GM21737 (cell line): Measurements from ENCODE around the gene FAHD2A.
"Not testable (repeated sequence)": the region's sequence is repeated elsewhere in the genome, so short reads cannot be mapped to it uniquely, and the experiment has no call there.

Experiments used
- ATAC-seq: cut with Tn5 transposase; IDR thresholded peaks from one replicate; pipeline ENCODE4 v1.9.1; 2021; ENCODE audit warnings: mild to moderate bottlenecking, moderate library complexity; ENCODE audit not compliant: unreplicated experiment

The FAHD2A gene

DNA sequence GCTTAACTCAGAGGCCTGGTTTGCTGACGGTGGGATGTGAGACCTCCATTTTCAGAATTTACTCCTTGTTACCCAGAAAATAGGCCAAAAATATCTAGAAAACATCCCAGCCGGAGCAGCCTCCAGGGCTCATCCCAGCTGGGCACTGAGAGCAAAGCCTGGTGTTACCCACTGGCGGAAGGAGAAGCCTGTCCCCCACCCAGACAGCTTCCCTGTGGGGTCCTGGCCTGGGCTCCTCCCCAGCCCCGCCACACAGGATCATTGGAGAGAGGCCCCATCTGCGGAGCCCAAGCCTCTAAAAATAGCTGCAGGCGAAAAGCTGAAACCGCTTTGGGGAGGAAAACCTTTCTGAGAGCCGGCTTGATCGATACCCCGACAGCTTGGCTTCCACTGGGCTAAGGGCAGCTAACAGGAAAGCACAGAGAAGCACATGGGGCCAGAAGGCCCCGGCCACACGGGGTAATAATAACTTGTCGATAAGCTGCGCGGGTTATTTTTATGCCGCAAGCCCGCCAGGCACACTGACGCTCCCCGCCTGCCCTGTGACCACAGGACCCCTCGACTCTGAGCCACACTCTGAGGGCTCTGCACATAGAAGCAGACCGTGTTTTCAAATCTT lies 26.9 kb upstream of the FAHD2A start:
- ATAC-seq: no peak

DNA sequence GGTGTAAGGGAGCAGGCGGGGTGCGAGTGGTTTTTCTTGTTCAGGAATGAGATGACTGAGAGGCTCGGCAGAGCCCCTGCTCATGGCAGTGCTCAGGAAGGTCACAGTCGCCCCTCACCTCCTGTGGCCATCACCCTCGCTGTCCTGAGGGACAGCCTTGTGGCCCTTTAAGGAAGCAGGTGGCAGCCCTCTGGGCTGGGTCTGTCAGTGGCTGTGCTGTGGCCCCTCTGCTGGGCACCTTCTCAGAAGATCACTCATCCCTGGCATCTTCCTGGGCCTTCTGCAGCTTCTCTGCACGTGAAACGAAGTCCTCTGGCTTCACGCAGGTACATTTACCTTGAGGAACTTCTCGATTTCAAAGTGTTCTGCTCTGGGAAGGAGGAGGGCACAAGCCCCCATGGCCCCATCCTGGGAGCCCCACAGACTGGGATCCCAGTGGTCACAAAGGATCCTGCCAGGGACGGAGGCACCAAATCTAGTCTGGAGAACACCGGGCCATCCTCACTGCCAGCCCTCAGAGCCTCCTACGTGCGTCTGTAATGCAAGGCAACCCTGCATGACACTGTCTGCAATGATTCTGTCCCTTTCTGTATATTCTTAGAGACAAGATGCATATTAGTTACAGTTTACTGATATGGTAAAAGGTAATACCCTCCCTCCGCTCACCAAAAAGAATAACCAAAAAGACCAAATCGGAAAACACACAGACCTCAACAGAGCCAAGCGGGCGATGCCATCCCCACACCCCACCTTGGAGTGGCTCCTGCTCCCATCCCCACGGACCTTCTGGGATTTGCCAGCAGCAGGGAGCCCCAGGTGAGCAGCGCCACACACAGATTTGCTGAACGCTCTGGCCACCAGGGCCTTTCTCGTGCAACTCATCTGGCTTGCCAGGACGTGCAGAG lies 25.9 kb upstream of the FAHD2A start:
- ATAC-seq: no peak

DNA sequence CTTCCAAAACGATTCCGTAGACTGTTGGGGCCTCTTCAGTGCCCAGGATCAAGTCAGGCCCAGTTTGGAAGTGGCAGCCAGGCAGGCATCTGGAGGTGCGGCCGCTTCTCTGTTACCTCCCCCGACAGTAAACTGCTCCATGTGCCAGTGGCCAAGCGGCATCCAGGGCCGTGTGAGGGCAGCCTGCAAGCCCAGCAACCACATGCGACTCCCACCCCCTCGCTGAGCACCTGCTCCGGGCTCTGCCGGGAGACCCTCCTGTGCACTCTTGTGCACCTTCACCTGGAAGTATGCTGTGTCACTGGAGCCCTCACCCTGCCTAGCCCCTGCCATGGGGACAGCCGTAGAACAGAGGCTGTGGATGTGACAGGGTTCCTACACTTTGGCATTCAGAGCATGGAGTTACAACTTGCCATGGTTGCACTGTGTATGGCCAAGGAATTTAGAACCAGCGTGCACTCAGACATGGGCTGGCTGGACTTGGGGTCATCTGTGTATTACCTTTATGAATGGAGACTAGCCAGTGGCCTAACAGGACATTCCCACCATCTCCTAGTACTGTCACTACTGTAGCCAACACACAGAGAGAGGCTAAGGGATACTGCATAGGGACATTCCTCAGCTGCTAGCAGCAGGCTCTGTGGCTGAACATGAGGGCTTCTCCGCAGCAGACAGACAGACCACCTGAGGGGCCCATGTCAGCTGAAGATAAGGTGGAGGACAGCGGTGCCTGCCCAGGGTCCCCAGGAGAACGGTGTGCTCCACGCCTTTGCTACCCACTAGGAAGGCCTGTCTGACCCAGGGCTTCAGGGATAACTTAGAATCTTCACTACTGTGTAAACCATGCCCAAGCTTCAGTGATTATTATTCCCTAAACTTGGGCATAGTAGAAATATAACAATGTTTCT lies 25.0 kb upstream of the FAHD2A start:
- ATAC-seq: no peak

DNA sequence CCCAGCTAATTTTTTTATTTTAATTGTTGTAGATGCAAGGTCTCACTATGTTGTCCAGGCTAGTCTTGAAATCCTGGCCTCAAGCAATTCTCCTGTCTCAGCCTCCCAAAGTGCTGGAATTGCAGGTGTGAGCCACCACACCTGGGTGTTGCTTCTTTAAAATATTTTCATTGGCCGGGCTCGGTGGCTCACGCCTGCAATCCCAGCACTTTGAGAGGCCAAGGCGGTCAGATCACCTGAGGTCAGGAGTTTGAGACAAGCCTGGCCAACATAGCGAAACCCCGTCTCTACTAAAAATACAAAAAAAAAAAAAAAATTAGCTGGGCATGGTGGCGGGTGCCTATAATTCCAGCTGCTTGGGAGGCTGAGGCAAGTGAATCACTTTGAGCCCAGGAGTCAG lies 24.2 kb upstream of the FAHD2A start:
- ATAC-seq: not testable (repeated sequence)

DNA sequence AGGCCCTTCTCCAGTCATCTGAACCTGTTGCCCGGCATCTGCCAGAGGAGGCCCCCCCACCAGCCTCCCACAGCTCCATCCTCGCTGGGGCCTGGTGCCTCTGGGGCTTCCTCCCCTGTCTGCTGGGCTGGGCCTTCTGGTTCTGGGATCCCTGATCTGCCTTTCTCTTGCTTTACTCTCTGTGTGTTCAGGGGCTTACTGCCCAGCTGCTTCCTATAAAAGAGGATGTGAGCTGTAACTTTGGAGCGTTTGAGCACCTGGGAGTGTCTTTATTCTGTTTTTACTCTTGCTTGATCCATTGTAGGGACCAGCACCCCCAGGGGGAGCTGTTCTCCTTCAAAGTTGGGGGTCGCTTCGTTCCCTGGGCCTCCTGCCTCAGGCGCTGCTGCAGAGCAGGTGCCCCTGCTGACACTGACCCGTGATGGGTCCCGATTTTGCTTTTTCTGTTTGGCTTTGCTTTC lies 23.1 kb upstream of the FAHD2A start:
- ATAC-seq: no peak

DNA sequence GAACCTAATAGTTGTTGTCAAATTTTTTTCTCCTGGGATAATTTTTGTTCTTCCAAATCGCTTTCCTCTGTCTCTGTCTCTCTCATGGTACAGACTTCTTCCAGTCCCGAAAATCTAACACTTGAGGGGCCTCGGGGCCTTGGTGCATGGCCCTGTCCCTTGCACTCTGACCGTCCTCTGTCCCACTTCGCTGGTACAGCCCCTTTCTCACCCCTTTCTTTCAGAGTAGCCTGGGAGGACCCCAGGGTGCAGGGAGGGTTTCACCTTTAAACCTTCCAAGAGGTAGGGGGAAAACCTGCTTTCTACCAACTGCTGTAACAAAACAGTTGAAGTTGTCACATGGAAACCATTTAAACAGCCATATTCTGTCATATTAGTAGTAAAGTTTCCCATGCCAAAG lies 22.2 kb upstream of the FAHD2A start:
- no peak for ATAC-seq

DNA sequence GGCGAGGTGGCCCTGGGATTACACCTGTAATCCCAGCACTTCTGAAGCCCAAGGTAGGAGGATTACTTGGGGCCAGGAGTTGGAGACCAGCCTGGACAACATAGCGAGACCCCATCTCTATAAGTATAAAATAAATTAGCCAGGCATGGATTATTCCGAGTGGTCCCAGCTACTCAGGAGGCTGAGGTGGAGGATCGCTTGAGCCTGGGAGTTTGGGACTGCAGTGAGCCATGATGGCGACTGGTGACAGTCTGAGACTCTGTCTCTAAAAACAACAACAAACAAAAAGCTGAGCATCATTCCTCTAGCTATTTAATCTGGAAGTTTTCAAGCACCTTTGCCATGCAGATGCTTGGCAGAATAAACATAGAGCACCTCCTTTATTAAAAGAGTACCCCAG lies 21.8 kb upstream of the FAHD2A start:
- ATAC-seq: no peak

DNA sequence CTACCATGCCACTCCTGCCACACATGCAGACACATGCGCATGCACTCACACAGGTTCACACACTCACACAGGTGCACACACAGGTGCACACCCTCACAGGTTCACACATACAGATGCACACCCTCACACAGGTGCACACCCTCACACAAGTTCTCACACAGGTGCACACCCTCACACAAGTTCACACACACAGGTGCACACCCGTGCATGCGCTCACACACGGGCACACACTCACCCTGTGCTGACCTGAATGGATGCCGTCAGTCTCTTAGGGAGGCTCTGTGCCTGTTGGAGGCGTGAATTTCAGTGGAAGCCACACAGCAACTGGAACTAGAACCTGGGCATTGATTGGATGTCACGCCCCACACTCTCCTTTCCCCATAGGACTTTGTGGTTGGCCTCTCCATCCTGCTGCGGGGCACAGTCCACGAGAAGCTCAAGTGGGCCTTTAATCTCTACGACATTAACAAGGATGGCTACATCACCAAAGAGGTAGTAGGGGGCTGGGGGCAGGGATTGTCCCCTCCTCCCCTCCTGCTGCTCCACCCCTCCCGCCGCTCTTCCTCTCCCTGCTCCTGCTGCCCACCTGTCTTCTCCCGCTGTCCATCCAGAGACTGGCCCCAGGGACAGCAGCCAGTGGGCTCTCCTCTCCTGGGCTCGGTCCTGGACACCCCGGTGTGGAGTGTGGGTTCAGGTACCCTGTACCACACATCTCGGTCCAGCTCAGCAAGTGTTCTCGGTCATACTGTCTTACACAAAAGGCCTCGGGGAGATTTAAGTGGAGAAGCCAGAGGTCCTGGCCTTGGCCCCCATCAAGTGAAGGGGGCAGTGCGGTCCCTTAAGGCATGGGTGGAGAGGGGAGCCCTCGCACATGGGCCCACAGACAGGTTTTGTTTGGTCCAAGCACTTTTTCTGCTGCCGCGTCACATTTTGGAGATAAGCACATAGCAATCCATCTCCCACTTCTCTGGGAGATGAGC lies 21.0 kb upstream of the FAHD2A start:
- ATAC-seq: no peak

DNA sequence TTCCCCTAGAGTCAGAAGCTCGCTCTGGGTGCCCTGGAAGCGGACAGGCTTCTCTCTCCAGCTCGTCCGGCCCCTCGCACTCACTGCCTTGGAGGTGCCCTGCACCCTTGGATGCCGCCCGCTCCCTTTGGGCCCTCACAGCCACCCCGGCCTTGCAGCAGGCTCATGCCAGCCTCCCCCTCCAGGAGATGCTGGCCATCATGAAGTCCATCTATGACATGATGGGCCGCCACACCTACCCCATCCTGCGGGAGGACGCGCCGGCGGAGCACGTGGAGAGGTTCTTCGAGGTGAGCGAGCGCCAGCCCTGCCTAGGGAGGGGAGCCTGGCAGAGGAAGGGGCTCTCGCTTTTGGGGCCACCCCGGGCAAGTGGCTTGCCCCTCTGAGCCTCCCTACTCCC lies 20.3 kb upstream of the FAHD2A start:
- no peak for ATAC-seq

DNA sequence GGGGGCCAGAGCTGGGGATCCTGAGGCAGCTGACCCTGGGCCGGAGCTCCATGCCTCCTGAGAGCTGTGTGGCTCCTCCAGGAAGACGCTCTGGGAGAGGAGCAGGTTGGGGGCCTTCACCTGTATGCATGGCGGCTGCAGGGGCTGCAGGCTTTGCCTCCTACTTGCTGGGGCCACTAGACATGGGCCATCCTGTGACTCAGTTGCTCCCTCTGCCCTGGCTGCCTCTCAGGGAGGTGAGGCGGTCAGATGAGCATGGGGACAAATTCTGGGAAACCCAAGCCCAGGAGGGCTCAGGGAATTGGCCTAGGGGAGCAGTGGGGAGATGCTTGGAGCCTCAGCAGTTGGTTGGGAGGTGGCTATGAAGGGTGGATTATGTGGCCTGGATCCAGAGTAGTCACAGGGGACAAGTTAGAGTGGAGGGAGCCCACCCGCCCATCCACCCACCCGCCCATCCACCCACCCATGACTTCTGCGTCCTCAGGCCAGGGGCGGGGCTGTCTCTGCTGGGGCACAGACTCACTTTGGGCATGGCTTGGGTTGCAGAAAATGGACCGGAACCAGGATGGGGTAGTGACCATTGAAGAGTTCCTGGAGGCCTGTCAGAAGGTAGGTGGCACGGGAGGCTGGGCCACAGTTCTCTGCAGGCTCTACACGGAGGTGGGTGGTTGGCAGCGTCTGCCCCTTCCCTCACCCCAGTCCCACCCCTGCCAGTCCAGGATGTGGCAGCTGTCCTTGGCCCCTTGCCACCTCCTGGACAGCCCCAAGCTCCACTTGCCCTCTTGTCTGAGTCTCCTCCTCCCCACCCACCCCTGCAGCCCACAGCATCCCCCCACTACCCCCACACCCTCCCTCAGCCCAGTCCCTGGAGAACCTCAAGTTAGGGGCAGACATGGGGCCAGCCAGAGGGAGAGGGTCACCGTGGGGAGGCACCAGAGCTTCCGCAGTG lies 19.5 kb upstream of the FAHD2A start:
- no peak for ATAC-seq

DNA sequence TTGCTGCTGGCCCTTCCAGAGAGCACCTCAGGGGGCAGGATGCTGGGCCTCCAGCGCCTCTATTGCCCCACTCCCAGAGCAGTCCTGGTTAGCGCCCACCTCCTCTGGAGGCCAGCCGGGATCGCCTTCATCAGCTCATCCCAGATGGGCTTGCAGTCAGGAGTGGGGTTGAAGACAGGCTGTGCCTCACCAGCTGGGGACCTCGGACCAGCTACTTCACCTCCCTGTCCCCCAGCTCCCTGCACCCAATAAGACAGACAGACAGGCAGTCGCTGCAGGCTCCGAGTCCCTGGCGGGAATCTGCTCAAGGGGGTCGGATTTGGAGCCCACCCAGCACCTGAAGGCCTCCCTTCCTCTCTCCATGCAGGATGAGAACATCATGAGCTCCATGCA lies 18.9 kb upstream of the FAHD2A start:
- no peak for ATAC-seq

DNA sequence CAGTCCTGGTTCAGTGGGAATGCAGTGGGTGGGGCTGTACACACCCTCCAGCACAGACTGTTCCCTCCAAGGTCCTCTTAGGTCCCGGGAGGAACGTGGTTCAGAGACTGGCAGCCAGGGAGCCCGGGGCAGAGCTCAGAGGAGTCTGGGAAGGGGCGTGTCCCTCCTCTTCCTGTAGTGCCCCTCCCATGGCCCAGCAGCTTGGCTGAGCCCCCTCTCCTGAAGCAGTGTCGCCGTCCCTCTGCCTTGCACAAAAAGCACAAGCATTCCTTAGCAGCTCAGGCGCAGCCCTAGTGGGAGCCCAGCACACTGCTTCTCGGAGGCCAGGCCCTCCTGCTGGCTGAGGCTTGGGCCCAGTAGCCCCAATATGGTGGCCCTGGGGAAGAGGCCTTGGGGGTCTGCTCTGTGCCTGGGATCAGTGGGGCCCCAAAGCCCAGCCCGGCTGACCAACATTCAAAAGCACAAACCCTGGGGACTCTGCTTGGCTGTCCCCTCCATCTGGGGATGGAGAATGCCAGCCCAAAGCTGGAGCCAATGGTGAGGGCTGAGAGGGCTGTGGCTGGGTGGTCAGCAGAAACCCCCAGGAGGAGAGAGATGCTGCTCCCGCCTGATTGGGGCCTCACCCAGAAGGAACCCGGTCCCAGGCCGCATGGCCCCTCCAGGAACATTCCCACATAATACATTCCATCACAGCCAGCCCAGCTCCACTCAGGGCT lies 17.5 kb upstream of the FAHD2A start:
- no peak for ATAC-seq

DNA sequence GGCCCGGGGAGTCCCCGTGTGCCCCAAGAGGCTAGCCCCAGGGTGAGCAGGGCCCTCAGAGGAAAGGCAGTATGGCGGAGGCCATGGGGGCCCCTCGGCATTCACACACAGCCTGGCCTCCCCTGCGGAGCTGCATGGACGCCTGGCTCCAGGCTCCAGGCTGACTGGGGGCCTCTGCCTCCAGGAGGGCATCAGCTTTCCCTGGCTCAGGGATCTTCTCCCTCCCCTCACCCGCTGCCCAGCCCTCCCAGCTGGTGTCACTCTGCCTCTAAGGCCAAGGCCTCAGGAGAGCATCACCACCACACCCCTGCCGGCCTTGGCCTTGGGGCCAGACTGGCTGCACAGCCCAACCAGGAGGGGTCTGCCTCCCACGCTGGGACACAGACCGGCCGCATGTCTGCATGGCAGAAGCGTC lies 16.9 kb upstream of the FAHD2A start:
- no peak for ATAC-seq

DNA sequence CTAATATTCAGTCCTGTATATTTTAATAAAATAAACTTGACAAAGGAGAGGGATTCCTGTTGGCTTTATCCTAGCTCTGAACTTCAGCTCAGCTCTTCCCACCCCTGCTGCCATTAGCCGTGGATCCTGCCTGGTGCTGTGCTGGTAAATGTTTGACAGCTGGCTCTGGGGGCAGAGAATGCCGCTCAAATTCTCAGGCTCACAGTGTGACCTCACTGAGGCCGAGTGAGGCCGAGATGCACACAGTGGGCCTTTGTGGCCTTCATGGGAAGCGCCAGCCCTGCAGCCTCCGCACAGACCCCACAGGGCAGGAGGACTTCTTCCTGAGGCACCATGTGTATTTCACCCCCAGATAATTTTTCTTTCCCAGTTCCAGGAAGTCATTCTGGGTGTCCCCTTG lies 16.5 kb upstream of the FAHD2A start:
- ATAC-seq: no peak

DNA sequence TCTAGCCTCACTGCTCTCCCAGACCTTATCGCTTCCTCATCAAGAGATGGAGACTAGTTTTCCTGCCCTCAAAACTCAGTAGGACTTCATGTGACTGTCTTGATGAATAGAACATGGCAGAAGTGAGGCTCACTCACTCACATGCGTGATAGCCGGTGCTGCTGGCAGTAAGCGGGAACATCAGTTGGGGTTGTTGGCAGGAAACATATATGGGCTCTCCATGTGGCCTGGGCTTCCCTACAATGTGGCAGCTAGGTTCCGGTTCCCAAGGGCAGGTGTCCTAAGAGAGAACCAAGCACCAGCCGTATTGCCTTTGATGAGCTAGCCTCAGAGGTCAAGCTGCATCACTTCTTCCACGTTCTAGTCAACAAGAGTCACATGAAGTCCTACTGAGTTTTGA lies 15.2 kb upstream of the FAHD2A start:
- no peak for ATAC-seq

DNA sequence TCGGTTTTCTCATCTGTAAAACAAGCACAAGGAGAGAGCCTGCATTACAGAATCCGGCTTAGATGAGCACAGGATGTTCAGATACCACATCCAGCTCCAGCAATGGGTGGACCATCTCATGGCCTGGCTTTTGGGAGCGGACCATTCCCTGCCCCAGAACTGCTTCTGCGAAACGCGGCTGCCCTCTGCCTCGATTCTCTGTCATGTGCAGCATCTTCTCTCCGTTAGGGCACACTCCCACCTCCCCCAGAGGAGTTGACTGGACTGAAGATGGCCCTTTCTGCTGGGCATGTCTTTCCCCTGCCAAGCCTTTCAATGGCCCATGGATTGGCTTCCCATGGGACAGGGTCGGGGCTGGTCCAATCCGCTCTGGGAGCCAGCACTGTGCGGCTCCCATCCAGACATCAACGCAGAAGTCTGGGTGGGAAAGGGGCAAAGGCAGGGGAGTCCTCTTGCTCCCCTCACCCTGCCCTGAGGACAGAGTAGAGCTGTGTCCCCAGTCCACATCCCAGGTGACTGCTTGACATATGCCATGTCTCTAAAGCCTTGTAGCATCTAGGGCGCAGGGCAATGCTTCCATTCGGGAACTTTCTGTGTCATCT lies 14.3 kb upstream of the FAHD2A start:
- no peak for ATAC-seq

DNA sequence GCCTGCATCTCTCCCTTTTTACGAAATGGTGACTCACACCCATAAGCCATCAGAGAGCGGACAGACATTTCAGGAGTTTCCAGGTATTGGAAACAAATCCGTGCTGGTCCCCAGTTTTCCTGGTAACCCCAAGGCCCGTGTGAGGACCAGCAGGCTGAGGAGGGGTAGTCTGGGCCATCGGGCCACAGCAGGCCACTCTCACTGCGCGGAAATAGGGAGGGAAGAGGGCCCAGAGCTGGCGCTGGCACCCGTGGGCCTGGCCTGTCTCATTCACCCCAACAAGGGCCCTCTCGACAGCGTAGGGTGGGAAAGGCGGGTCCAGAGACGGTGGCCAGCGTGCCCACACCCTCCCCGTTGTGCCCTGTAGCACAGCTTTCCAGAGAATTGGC lies 13.7 kb upstream of the FAHD2A start:
- no peak for ATAC-seq
